Breast epithelium (tissue), 3 donors: Measurements from ENCODE around the gene GPR22.

Experiments
- CTCF ChIP-seq, 3 donors: fragments of 450-650 bp; IDR thresholded peaks; one replicate each; pipeline ENCODE4 v1.5.1; 2016 to 2017; ENCODE audit warnings: antibody characterized with exemption in 3 of 3, mild to moderate bottlenecking in 3 of 3, moderate library complexity in 3 of 3
- POLR2AphosphoS5 ChIP-seq, 3 donors: sonication (generic); formaldehyde crosslinking; IDR thresholded peaks; one replicate each; pipeline ENCODE4 v1.6.1; 2017; ENCODE audit warnings: antibody characterized with exemption in 3 of 3

GRCh38 chr7:107439025-107439424, 30.8 kb upstream of the GPR22 start:
- TF ChIP-seq CTCF (IDR thresholded peaks at IDR 0.05) (no peak), POLR2AphosphoS5 (IDR thresholded peaks at IDR 0.05) (no peak)
